SK-N-SH treated with all-trans-retinoic acid at 6 μM for 48 hours (cell line): ENCODE data around the gene NARF.

Source experiments
- ESRRG ChIP-seq: fragments of 250-450 bp; sonication (Bioruptor Pico); IDR thresholded peaks from 2 replicates; pipeline ENCODE4 v1.6.1; 2021; ENCODE audit warnings: mild to moderate bottlenecking
- GLIS3 ChIP-seq: fragments of 250-450 bp; sonication (Bioruptor Pico); IDR thresholded peaks from 2 replicates; pipeline ENCODE4 v1.5.0; 2020; ENCODE audit warnings: mild to moderate bottlenecking, moderate library complexity
- OSR1 ChIP-seq: fragments of 250-450 bp; sonication (Bioruptor Pico); IDR thresholded peaks from 2 replicates; pipeline ENCODE4 v1.8.0; 2022; ENCODE audit warnings: moderate library complexity, mild to moderate bottlenecking, inconsistent platforms
- PATZ1 ChIP-seq: fragments of 250-450 bp; sonication (Bioruptor Pico); IDR thresholded peaks from 2 replicates; pipeline ENCODE4 v1.8.0; 2020; ENCODE audit warnings: mild to moderate bottlenecking, moderate library complexity, borderline replicate concordance
- POU6F1 ChIP-seq: fragments of 250-450 bp; sonication (Bioruptor Pico); IDR thresholded peaks from 2 replicates; pipeline ENCODE4 v1.8.0; 2021; ENCODE audit warnings: low read depth, mild to moderate bottlenecking, moderate library complexity, borderline replicate concordance
- RARB ChIP-seq: fragments of 250-450 bp; sonication (Bioruptor Pico); IDR thresholded peaks from 2 replicates; pipeline ENCODE4 v1.8.0; 2021; ENCODE audit warnings: mild to moderate bottlenecking, moderate library complexity
- TCF4 ChIP-seq: fragments of 250-450 bp; sonication (Bioruptor Pico); IDR thresholded peaks from 2 replicates; pipeline ENCODE4 v1.8.0; 2021; ENCODE audit warnings: mild to moderate bottlenecking, moderate library complexity, borderline replicate concordance
- TSHZ2 ChIP-seq: fragments of 250-450 bp; sonication (Bioruptor Pico); IDR thresholded peaks from 2 replicates; pipeline ENCODE4 v1.5.0; 2020; ENCODE audit warnings: mild to moderate bottlenecking, moderate library complexity

- no peak for TF ChIP-seq OSR1 (CRISPR knock-in tag)
- no peak for TF ChIP-seq PATZ1 (CRISPR knock-in tag)
- TF ChIP-seq TCF4 (CRISPR knock-in tag): no peak
- TF ChIP-seq ESRRG (CRISPR knock-in tag): no peak
- TF ChIP-seq GLIS3 (CRISPR knock-in tag): no peak
- TF ChIP-seq RARB (CRISPR knock-in tag): no peak
- no peak; the same call in 1 of the 2 replicates for TF ChIP-seq TSHZ2 (CRISPR knock-in tag)
- TF ChIP-seq POU6F1 (CRISPR knock-in tag): no peak
These were observed 8.0 kb upstream of the NARF start, which contains the start of gene CYBC1 for GRCh38 chr17:82450357-82451106.
